HepG2 (cell line): Measurements from ENCODE around the gene UBAP1. TPM values are rescaled to one million over a fixed set of nuclear protein-coding genes. Genes with fewer than 3 reads are reported as not detected.

Experiments used
- AKAP8 ChIP-seq: sonication (generic); formaldehyde crosslinking; IDR thresholded peaks from 2 replicates; pipeline ENCODE4 v1.5.1; 2020; ENCODE audit warnings: mild to moderate bottlenecking, missing genetic modification reagents
- ATF1 ChIP-seq: IDR thresholded peaks from 2 replicates; pipeline ENCODE4 v1.6.1; 2016; ENCODE audit warnings: mild to moderate bottlenecking, control low read depth
- CCDC6 ChIP-seq: sonication (generic); formaldehyde crosslinking; IDR thresholded peaks from 2 replicates; pipeline ENCODE4 v1.8.1; 2022; ENCODE audit warnings: mild to moderate bottlenecking, missing genetic modification reagents, moderate library complexity
- CERS6 ChIP-seq: sonication (generic); formaldehyde crosslinking; IDR thresholded peaks from 2 replicates; pipeline ENCODE4 v1.5.0; 2020; ENCODE audit warnings: missing genetic modification reagents
- CREB1 ChIP-seq, 2 experiments: fragments of 450-650 bp in 1 of 2; IDR thresholded peaks; 2 replicates each; pipeline ENCODE4 v1.6.1; 2016 to 2017; ENCODE audit warnings: control low read depth in 1 of 2, mild to moderate bottlenecking in 1 of 2, missing compliant biosample characterization in 1 of 2, missing genetic modification characterization in 1 of 2
- ERF ChIP-seq: IDR thresholded peaks from 2 replicates; pipeline ENCODE4 v1.6.1; 2018; ENCODE audit warnings: missing biosample characterization, missing genetic modification reagents
- HDAC6 ChIP-seq: fragments of 200-600 bp; sonication (generic); IDR thresholded peaks from 2 replicates; pipeline ENCODE4 v1.7.0; 2017; ENCODE audit warnings: mild to moderate bottlenecking, antibody characterized with exemption, low read length, low read depth
- KMT2B ChIP-seq: IDR thresholded peaks from 2 replicates; pipeline ENCODE4 v1.6.1; 2016; ENCODE audit warnings: missing genetic modification reagents, missing compliant biosample characterization
- LCORL ChIP-seq, 2 experiments: fragments of 450-650 bp in 1 of 2; sonication (generic) in 1 of 2; formaldehyde crosslinking in 1 of 2; IDR thresholded peaks; 2 replicates each; pipeline versions ENCODE4 v1.5.0 to v1.6.1; 2017 to 2020; ENCODE audit warnings: antibody characterized with exemption in 1 of 2, missing genetic modification reagents in 1 of 2
- MEIS2 ChIP-seq: sonication (generic); formaldehyde crosslinking; IDR thresholded peaks from 2 replicates; pipeline ENCODE4 v1.9.0; 2021; ENCODE audit warnings: mild to moderate bottlenecking, missing genetic modification reagents
- MLX ChIP-seq: IDR thresholded peaks from 2 replicates; pipeline ENCODE4 v1.6.1; 2016
- MYPOP ChIP-seq: sonication (generic); formaldehyde crosslinking; IDR thresholded peaks from 2 replicates; pipeline ENCODE4 v1.8.1; 2023; ENCODE audit warnings: mild to moderate bottlenecking, moderate library complexity, missing genetic modification reagents
- SKIL ChIP-seq: sonication (generic); formaldehyde crosslinking; IDR thresholded peaks from 2 replicates; pipeline ENCODE4 v1.8.0; 2022; ENCODE audit warnings: missing genetic modification reagents, mild to moderate bottlenecking, moderate library complexity, borderline replicate concordance
- TAF1 ChIP-seq: sonication (generic); formaldehyde crosslinking; IDR thresholded peaks from 2 replicates; pipeline ENCODE4 v1.4.0; 2020; ENCODE audit warnings: missing genetic modification reagents
- ZNF264 ChIP-seq: sonication (generic); formaldehyde crosslinking; IDR thresholded peaks from 2 replicates; pipeline ENCODE4 v1.4.0; 2020; ENCODE audit warnings: missing genetic modification reagents
- ZNF337 ChIP-seq: sonication (generic); formaldehyde crosslinking; IDR thresholded peaks from 2 replicates; pipeline ENCODE4 v1.5.1; 2020; ENCODE audit warnings: missing genetic modification reagents, low read depth, mild to moderate bottlenecking, borderline replicate concordance
- ZNF343 ChIP-seq: sonication (generic); formaldehyde crosslinking; IDR thresholded peaks from 2 replicates; pipeline ENCODE4 v1.4.0; 2020; ENCODE audit warnings: mild to moderate bottlenecking, missing genetic modification reagents
- ZNF431 ChIP-seq: sonication (generic); formaldehyde crosslinking; IDR thresholded peaks from 2 replicates; pipeline ENCODE4 v1.9.0; 2022; ENCODE audit warnings: missing genetic modification reagents, low read depth, mild to moderate bottlenecking, borderline replicate concordance
- ZNF510 ChIP-seq: sonication (generic); formaldehyde crosslinking; IDR thresholded peaks from 2 replicates; pipeline ENCODE4 v1.4.0; 2020; ENCODE audit warnings: low read depth, mild to moderate bottlenecking, missing genetic modification reagents
- ZNF552 ChIP-seq: sonication (generic); formaldehyde crosslinking; IDR thresholded peaks from 2 replicates; pipeline ENCODE4 v1.9.0; 2022; ENCODE audit warnings: missing genetic modification reagents, mild to moderate bottlenecking, borderline replicate concordance
- ZNF564 ChIP-seq: sonication (generic); formaldehyde crosslinking; IDR thresholded peaks from 2 replicates; pipeline ENCODE4 v1.8.1; 2023; ENCODE audit warnings: mild to moderate bottlenecking, missing genetic modification reagents
- ZNF775 ChIP-seq: sonication (generic); formaldehyde crosslinking; IDR thresholded peaks from 2 replicates; pipeline ENCODE4 v1.4.0; 2020; ENCODE audit warnings: missing genetic modification reagents, mild to moderate bottlenecking, moderate library complexity, borderline replicate concordance
- ZNF781 ChIP-seq: sonication (generic); formaldehyde crosslinking; IDR thresholded peaks from 2 replicates; pipeline ENCODE4 v1.5.1; 2020; ENCODE audit warnings: borderline replicate concordance, mild to moderate bottlenecking, missing genetic modification reagents; ENCODE audit errors: not compliant biosample characterization
- ZSCAN9 ChIP-seq: IDR thresholded peaks from 2 replicates; pipeline ENCODE4 v1.6.1; 2016; ENCODE audit warnings: borderline replicate concordance
- polyA plus RNA-seq, 8 experiments: library from polyadenylated mRNA; depleted of rRNA in 3 of 8; stranded (reverse) in 7 of 8; unstranded in 1 of 8; fragments of >200 nt; fragmentation: Illumina TruSeq in 4 of 8; extraction: Trizol in 4 of 8; gene quantifications; 2 replicates each; pipeline versions ENCODE4 v1.2.1 to v1.2.3, GENCODE V29; 2011 to 2016; ENCODE audit warnings: low read depth in 4 of 8, missing spikeins in 1 of 8, mixed read lengths in 1 of 8; ENCODE audit not compliant: insufficient read depth in 1 of 8
- total RNA-seq, 5 experiments: library from RNA; depleted of rRNA; stranded (reverse); fragments of >200 nt; fragmentation: Illumina TruSeq; extraction: Trizol; gene quantifications; 2 replicates each; pipeline ENCODE4 v1.2.3, GENCODE V29; 2016; ENCODE audit warnings: low read depth in 1 of 5

UBAP1 gene
- total and polyA plus RNA-seq, 2 of the 13 experiments (the other 11 are each of a cell fraction or from before 2014, with no cell fraction given) = 19.5 to 40.5 TPM

GRCh38 chr9:34178436-34179212, at the start of gene UBAP1 (continued):
- TF ChIP-seq TAF1 (CRISPR knock-in tag) (peak; percentile 97), CERS6 (CRISPR knock-in tag) (no peak), ZNF775 (0 out of 2 replicates have a peak, but pooled peaks have one; percentile 33), LCORL (IDR thresholded peaks at IDR 0.05) (no peak), LCORL (CRISPR knock-in tag; IDR thresholded peaks at IDR 0.05) (peak; percentile 19; the same call in 1 of the 2 replicates), ZNF552 (CRISPR knock-in tag) (no peak), AKAP8 (CRISPR knock-in tag) (no peak), MYPOP (CRISPR knock-in tag) (peak; percentile 56; the same call in 1 of the 2 replicates), MEIS2 (CRISPR knock-in tag) (peak; percentile 23; the same call in 1 of the 2 replicates), ZNF337 (CRISPR knock-in tag) (no peak), ATF1 (CRISPR knock-in tag) (peak; percentile 91), MLX (CRISPR knock-in tag) (no peak), ZNF431 (CRISPR knock-in tag) (peak; percentile 87; the same call in 1 of the 2 replicates), ZNF510 (CRISPR knock-in tag) (0 out of 2 replicates have a peak, but pooled peaks have one; percentile 13), ZNF564 (CRISPR knock-in tag) (0 out of 2 replicates have a peak, but pooled peaks have one; percentile 39), ZNF343 (CRISPR knock-in tag) (peak; percentile 52; the same call in 1 of the 2 replicates), CCDC6 (no peak), ZNF781 (CRISPR knock-in tag) (peak; percentile 84), SKIL (0 out of 2 replicates have a peak, but pooled peaks have one; percentile 30), ERF (CRISPR knock-in tag) (peak; percentile 39; the same call in 1 of the 2 replicates), CREB1 (IDR thresholded peaks at IDR 0.05) (peak; percentile 99), CREB1 (CRISPR knock-in tag; IDR thresholded peaks at IDR 0.05) (peak; percentile 95), ZNF264 (CRISPR knock-in tag) (0 out of 2 replicates have a peak, but pooled peaks have one; percentile 37), ZSCAN9 (CRISPR knock-in tag) (peak; percentile 17; the same call in 1 of the 2 replicates), HDAC6 (no peak), KMT2B (CRISPR knock-in tag) (peak; percentile 80)
